GM12801 (cell line): ENCODE measurements around the gene RAD18.

Experiments used
- TF ChIP-seq, protein P1 (sequence below): IDR thresholded peaks from one replicate; pipeline ENCODE4 v1.5.1; 2011; ENCODE audit warnings: control low read depth; ENCODE audit not compliant: insufficient read length; ENCODE audit errors: extremely low read depth

The RAD18 gene

DNA sequence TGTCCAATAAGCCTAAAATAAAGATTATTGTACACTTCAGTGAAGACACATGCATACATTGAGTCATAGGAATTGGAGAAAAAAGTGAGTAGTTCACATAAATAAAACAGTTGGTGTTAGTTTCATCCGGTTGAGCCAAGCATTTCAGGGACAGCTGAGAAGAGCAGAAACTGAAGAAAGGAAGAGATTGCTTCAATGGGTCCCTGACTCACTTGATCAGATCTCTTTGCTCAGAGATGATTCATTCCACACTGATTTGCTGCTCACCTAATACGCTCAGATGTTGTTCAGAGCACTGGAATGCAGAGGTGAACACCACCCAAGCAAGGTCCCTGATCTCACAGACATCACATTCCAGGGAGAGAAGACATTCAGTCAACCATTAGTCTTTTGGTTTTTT, 93.7 kb downstream of the RAD18 start:
- TF ChIP-seq, protein P1, sequence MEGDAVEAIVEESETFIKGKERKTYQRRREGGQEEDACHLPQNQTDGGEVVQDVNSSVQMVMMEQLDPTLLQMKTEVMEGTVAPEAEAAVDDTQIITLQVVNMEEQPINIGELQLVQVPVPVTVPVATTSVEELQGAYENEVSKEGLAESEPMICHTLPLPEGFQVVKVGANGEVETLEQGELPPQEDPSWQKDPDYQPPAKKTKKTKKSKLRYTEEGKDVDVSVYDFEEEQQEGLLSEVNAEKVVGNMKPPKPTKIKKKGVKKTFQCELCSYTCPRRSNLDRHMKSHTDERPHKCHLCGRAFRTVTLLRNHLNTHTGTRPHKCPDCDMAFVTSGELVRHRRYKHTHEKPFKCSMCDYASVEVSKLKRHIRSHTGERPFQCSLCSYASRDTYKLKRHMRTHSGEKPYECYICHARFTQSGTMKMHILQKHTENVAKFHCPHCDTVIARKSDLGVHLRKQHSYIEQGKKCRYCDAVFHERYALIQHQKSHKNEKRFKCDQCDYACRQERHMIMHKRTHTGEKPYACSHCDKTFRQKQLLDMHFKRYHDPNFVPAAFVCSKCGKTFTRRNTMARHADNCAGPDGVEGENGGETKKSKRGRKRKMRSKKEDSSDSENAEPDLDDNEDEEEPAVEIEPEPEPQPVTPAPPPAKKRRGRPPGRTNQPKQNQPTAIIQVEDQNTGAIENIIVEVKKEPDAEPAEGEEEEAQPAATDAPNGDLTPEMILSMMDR = no peak

DNA sequence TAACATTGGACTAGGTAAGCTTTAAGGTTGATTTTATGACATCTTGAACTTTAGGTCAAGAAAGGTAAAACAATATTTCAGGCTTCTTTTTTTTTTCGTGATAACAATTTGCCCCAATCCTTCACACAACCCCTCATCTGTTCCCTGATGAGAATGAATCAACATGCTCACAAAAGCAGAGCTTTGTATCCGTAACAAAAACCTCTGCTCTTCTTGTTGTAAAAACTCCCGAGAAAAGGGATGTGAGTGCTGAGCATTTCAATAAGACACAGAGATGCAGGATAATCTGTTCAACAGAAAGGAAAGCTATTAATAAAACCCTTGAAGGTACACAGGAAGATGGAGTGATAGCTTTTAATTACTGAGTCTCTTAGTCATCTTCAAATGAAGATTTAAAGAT, 94.3 kb downstream of the RAD18 start:
- TF ChIP-seq, protein P1 = no peak

DNA sequence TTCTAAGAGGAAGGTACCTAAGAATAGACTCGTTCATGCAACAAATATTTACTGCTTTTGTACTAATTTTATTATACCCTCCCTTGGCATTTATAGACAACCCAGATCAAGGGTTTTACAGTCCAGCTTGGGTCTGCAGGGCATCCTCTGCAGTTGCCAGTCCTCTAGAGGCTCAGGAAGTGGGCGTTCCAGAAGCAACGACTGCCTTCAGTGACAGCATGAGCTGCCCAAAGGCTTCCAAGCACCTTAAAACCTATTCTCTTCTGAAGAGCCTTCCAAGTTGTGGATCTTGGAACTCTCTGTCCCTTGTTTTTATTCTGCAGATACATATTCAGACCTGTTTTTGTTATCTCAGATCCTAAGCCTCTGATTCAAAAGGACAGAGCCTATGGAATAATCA, 95.6 kb downstream of the RAD18 start:
- TF ChIP-seq, protein P1 = no peak

DNA sequence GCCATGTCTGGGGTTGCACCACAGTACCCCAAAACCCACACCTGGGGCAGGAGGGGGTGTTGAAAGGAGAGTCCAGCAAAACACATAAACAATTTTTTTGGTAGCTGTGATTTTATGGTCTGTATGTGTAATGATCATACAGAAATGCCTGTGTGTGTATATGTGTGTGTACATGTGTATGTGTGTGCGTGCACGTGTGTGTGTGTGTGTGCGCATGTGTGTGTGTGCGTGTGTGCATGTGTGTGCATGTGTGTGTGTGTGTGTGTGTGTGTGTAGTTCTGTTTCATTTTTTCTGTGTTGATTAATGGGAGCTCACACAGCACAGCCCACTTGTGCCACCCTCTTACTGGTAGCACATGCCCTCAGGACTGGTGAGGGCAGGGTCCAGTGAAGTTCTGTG, 97.6 kb downstream of the RAD18 start:
- TF ChIP-seq, protein P1 = no peak

DNA sequence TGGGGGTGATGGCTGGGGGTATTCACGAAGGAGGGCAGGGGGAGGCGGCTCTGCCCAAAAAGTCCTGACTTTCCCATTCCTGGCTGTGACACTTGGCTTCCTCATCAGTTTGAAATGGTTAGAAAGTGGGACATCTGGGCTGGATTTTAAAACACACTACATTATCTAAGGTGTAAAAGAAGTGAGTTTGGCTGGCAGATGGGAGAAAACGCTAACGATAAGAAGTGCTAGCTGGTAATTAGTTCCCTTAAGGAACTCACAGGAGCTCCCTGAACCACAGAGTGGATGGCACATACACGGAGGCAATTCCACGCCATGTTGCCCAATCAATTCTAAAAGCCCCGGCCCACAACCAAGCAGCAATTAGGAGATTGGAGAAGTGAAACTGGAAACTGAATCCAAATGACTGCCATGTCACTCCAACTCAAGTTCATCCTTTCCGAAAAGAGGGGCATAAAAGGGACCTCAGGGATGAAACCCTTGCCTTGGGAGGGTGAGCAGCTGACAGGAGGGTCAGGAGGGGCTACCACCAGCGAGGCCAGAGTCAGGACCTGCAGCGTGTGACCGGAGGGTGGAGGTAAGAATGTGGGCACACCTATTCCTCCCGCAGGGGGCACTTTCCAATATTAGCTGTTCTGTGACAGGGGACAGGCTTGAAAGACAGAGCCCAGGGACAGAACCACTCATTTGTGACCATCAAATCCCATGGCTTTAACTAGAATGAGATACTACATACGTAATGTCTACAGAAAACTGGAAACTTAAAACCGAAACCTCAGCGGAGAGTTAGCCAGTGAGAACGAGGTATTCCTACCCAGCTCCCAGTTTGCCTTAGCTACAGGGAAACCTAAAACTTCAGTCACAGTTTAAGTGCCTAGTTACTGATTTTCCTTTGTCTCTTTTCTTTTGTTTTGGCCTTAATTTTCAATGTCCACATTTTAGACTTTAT, 98.6 kb downstream of the RAD18 start:
- TF ChIP-seq, protein P1 = no peak

DNA sequence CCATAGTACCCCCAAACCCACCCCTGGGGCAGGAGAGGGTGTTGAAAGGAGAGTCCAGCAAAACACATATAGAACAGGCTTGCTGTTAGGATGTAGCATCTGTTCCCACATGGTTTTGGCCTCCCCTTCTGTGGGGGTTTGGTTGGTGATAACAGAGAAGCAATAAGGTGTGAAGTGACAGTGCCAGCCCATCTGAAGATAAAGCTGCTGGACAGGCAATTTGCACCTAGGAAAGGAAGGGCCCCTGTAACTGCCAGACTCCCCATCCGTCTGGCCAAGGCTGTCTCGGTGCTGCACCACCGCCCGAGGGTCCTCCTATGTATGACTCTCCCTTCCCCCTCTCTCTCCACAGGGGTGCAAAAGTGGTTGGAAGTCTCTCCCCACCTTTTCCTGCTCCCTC, 99.4 kb downstream of the RAD18 start:
- TF ChIP-seq, protein P1 = no peak

DNA sequence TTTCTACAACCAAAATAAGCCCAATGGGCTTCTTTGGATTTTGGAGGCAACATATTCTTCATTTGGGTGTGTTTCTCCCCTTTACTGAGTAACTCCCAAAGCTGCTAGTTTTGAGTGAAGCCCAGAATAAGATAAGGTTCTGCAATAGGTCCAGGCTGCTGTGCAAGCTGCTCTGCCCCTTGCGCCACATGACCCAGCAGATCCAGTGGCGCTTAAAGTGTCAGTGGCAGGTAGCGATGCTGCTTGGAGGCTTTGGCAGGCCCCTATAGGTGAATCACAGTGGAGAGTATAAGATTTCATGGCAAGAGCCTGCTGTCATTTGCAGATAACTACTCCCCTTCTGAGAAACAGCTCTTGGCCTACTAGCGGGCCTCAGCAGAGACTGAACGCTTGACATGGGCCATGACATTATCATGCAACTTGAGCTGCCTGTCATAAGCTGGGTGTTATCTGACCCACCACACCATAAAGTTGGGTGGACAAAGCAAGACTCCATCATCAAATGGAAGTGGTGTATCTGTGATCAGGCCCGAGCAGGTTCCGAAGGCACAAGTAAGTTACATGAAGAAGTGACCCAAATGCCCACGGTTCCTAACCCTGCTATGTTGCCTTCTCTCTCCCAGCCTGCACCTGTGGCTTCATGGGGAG, 105.4 kb downstream of the RAD18 start:
- TF ChIP-seq, protein P1 = no peak
